ENCODE results near the gene MAGOHB. TPM values are rescaled to one million over a fixed set of nuclear protein-coding genes. Genes with fewer than 3 reads are reported as not detected.
"Not testable (repeated sequence)": the region's sequence is repeated elsewhere in the genome, so short reads cannot be mapped to it uniquely, and the experiment has no call there.

MAGOHB gene
- total RNA-seq = 10 to 100 TPM in 2 of 4 donors, 1 to 10 TPM in 2; 6.0 to 27.8 (median 10.3) TPM

DNA sequence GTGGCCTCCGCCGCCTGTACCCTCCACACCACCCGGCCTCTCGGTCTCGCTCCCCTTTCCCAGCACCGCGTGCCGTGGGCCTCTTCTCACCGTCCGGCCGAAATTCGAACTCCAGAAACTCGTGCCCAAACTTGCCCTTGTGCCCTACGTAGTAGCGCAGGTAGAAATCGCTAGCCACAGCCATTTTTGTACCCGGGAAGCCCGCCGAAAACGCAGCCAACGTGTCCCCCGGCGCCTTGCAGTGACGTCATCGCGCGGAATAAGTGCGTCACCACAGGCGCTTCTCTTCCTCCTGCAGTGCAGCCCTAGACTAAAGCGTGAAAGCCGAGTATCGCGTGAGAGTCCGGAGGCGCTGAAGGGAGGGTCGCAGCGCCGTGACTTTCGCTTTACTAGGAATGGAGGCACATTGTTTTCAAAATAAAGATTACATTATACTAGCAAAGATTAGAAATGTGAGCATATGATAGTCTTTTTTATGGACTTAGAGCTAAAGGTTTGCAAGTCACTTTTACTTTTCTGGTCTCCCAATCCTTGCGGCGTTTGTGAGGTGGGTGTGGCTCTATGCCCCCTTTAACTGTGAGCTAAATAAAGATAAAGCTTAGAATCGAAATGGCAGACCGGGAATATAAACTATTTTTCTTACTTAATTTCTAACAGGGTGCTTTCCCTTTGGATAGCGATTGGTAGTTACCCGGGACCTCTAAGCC is at the start of gene MAGOHB:
MAGOHB (minus strand) TSS at position 261 of the 707 bp plus-strand sequence; CDS start at position 184, 77 bp downstream.
- DNase-seq (ENCODE audit: low spot score in 2 of 2) = peak; percentile 97 to 98
- TF ChIP-seq EP300 (IDR thresholded peaks at IDR 0.05) = no peak
- TF ChIP-seq POLR2A (IDR thresholded peaks at IDR 0.05) = peak in 1 of 2 donors; percentile 76
- TF ChIP-seq POLR2AphosphoS5 (IDR thresholded peaks at IDR 0.05) = peak; percentile 59 to 98 (median 95)
- TF ChIP-seq CTCF (IDR thresholded peaks at IDR 0.05) = no peak
- Histone ChIP-seq H3K4me1 (peaks cover 27% of the 10 kb centered on the region), H3K27me3 (no peaks in the 10 kb centered on the region), H3K4me3 (peak within 1 kb of the TSS; percentile 68), H3K36me3 (peaks cover 17% of the 10 kb centered on the region), H3K27ac (peak within 1 kb of the TSS; percentile 91), H3K9me3 (no peaks in the 10 kb centered on the region)
- under 1% methylated on average over 32 of the region's 45 CpGs for WGBS

DNA sequence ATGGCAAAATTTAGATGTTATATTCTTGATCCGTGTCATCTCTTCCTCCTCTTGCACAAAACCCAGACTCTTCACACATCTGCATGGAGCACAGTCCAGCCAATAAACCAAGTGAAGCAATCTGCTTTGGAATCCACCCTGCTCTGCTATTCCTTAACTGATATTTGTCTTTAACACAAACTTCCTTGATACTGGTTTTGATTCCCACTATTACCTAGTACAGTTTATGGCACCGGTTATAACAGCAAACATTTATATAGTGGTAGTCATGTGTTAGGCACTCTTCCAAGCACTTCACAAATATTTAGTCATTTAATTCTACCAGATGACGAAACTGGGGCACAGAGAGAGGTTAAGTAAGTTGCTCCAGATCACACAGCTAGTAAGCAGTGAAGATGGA is 47.9 kb upstream of the MAGOHB start:
- no peak overlapping the region for H3K4me3 ChIP-seq
- no peak for DNase-seq (ENCODE audit: low spot score in 2 of 2)
- no peaks in the 10 kb centered on the region for H3K9me3 ChIP-seq
- H3K27me3 ChIP-seq = no peaks in the 10 kb centered on the region
- no peak overlapping the region for H3K27ac ChIP-seq
- TF ChIP-seq POLR2A (IDR thresholded peaks at IDR 0.05) (no peak), CTCF (IDR thresholded peaks at IDR 0.05) (no peak)
- H3K36me3 ChIP-seq = no peaks in the 10 kb centered on the region
- WGBS = 58% methylated on average over 3 of the region's 3 CpGs
- no peaks in the 10 kb centered on the region for H3K4me1 ChIP-seq

DNA sequence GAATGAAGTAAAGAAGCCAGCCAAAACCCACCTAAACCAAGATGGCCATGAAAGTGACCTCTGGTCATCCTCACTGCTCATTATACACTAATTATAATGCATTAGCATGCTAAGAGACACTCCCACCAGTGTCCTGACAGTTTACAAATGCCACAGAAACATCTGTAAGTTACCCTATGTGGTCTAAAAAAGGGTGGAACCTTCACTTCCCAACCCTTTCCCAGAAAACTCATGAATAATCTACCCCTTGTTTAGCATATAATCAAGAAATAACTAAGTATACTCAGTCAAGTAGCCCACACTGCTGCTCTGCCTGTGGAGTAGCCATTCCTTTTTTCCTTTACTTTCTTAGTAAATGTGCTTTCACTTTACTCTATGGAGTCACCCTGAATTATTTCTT is 40.6 kb upstream of the MAGOHB start:
- H3K27ac ChIP-seq = no peak overlapping the region
- no peak for DNase-seq (ENCODE audit: low spot score in 2 of 2)
- H3K9me3 ChIP-seq = no peaks in the 10 kb centered on the region
- no peaks in the 10 kb centered on the region for H3K4me1 ChIP-seq
- no peak for TF ChIP-seq POLR2A (IDR thresholded peaks at IDR 0.05)
- TF ChIP-seq POLR2AphosphoS5 (IDR thresholded peaks at IDR 0.05) = no peak
- no peak for TF ChIP-seq CTCF (IDR thresholded peaks at IDR 0.05)
- TF ChIP-seq EP300 (IDR thresholded peaks at IDR 0.05) = no peak
- no peak overlapping the region for H3K4me3 ChIP-seq
- H3K36me3 ChIP-seq = no peaks in the 10 kb centered on the region
- no peaks in the 10 kb centered on the region for H3K27me3 ChIP-seq

DNA sequence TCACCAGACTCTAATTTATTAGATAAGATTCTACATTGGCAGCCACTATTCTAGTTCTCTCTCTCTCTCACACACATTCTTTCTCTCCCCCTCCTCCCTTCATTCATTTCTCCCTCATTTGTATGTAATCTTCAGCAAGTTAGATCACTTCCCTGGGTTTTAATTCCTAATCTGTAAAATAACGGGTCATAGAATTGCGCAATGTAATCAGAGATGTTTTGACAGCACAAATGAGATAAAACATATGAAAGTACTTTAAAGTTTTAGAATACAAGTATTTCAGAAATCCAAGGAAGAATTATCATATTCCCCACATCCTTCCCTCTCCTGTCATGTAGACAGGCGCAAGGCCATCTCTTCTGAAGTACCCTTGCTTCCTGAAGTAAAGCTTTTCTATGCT is 38.8 kb upstream of the MAGOHB start:
- TF ChIP-seq CTCF (IDR thresholded peaks at IDR 0.05) (no peak), EP300 (IDR thresholded peaks at IDR 0.05) (no peak), POLR2AphosphoS5 (IDR thresholded peaks at IDR 0.05) (no peak), POLR2A (IDR thresholded peaks at IDR 0.05) (no peak)
- WGBS = 59% methylated on average over 3 of the region's 3 CpGs

GRCh38 chr12:10646576-10646975 is 33.2 kb upstream of the MAGOHB start:
- not testable (repeated sequence) for H3K4me1 ChIP-seq

More for the DNA sequence above, 38.8 kb upstream of the MAGOHB start:
- Histone ChIP-seq H3K27ac (no peak overlapping the region), H3K9me3 (no peaks in the 10 kb centered on the region), H3K4me3 (no peak overlapping the region), H3K4me1 (no peaks in the 10 kb centered on the region), H3K36me3 (no peaks in the 10 kb centered on the region), H3K27me3 (no peaks in the 10 kb centered on the region)
- DNase-seq (ENCODE audit: low spot score in 2 of 2) = no peak

GRCh38 chr12:10645910-10646309 is 32.5 kb upstream of the MAGOHB start:
- no peak for DNase-seq (ENCODE audit: low spot score in 2 of 2)
- Histone ChIP-seq H3K27me3 (no peaks in the 10 kb centered on the region), H3K4me3 (no peak overlapping the region), H3K36me3 (no peaks in the 10 kb centered on the region), H3K9me3 (peaks cover 6% of the 10 kb centered on the region), H3K27ac (no peak overlapping the region), H3K4me1 (no peaks in the 10 kb centered on the region)
- WGBS = 63% methylated on average over 4 of the region's 4 CpGs
- TF ChIP-seq POLR2AphosphoS5 (IDR thresholded peaks at IDR 0.05) = no peak
- TF ChIP-seq CTCF (IDR thresholded peaks at IDR 0.05) = no peak
- TF ChIP-seq POLR2A (IDR thresholded peaks at IDR 0.05) = no peak
- TF ChIP-seq EP300 (IDR thresholded peaks at IDR 0.05) = no peak

More at GRCh38 chr12:10646576-10646975, 33.2 kb upstream of the MAGOHB start:
- not testable (repeated sequence) for H3K27me3 ChIP-seq; DNase-seq (ENCODE audit: low spot score in 2 of 2); H3K36me3 ChIP-seq; H3K9me3 ChIP-seq; H3K4me3 ChIP-seq; H3K27ac ChIP-seq
